C4-2B (cell line): ENCODE data around the gene ALG5.

Experiments
- ZFX ChIP-seq: fragments of 450-650 bp; IDR thresholded peaks from 2 replicates; pipeline ENCODE4 v1.6.1; 2017
- TF ChIP-seq, protein P1 (sequence below): fragments of 450-650 bp; conservative IDR thresholded peaks from 2 replicates; pipeline ENCODE4 v1.5.1; 2017; ENCODE audit warnings: mild to moderate bottlenecking

DNA sequence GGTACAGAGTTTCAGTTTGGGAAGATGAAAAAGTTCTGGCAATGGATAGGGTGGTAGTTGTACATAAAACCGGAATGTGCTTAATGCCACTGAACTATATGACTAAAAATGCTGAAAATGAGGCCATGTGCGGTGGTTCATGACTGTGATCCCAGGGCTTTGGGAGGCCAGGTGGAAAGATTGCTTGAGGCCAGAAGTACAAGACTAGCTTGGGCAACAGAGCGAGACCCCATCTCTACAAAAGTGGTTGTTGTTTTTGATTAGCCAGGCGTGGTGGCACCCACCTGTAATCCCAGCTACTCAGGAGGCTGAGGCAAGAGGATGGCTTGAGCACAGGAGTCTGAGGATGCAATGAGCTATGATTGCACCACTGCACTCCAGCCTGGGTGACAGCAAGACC, 91.9 kb downstream of the ALG5 start:
- TF ChIP-seq, protein P1, sequence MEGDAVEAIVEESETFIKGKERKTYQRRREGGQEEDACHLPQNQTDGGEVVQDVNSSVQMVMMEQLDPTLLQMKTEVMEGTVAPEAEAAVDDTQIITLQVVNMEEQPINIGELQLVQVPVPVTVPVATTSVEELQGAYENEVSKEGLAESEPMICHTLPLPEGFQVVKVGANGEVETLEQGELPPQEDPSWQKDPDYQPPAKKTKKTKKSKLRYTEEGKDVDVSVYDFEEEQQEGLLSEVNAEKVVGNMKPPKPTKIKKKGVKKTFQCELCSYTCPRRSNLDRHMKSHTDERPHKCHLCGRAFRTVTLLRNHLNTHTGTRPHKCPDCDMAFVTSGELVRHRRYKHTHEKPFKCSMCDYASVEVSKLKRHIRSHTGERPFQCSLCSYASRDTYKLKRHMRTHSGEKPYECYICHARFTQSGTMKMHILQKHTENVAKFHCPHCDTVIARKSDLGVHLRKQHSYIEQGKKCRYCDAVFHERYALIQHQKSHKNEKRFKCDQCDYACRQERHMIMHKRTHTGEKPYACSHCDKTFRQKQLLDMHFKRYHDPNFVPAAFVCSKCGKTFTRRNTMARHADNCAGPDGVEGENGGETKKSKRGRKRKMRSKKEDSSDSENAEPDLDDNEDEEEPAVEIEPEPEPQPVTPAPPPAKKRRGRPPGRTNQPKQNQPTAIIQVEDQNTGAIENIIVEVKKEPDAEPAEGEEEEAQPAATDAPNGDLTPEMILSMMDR: no peak
- TF ChIP-seq ZFX: no peak
